HG02943 (cell line): ENCODE measurements around the gene C10orf67.
"Not testable (repeated sequence)": the region's sequence is repeated elsewhere in the genome, so short reads cannot be mapped to it uniquely, and the experiment has no call there.

Experiments used
- ATAC-seq: cut with Tn5 transposase; IDR thresholded peaks from one replicate; pipeline ENCODE4 v1.9.1; 2021; ENCODE audit warnings: mild to moderate bottlenecking, low read depth, moderate library complexity; ENCODE audit not compliant: unreplicated experiment

The C10orf67 gene

GRCh38 chr10:23362879-23363792, 18.5 kb upstream of the C10orf67 start:
- ATAC-seq = peak; percentile 40

GRCh38 chr10:23362069-23362830, 17.7 kb upstream of the C10orf67 start:
- ATAC-seq = peak; percentile 53

- ATAC-seq = no peak
These were observed 17.1 kb upstream of the C10orf67 start for GRCh38 chr10:23361665-23362064.

- ATAC-seq = no peak
These were observed 15.2 kb upstream of the C10orf67 start for GRCh38 chr10:23359692-23360380.

- no peak for ATAC-seq
These were observed 13.8 kb upstream of the C10orf67 start for GRCh38 chr10:23358357-23358756.

GRCh38 chr10:23354630-23355279, 10.2 kb upstream of the C10orf67 start:
- ATAC-seq = no peak

GRCh38 chr10:23351926-23352519, 7.4 kb upstream of the C10orf67 start:
- ATAC-seq = no peak

- ATAC-seq = not testable (repeated sequence)
These were observed 6.1 kb upstream of the C10orf67 start for GRCh38 chr10:23350706-23351105.

GRCh38 chr10:23345861-23346260, 1.3 kb upstream of the C10orf67 start:
- ATAC-seq = no peak

- ATAC-seq = no peak
These were observed 881 bp downstream of the C10orf67 start for GRCh38 chr10:23343591-23344240.

- no peak for ATAC-seq
These were observed 2.2 kb downstream of the C10orf67 start for GRCh38 chr10:23342213-23342884.

GRCh38 chr10:23341004-23341403, 3.6 kb downstream of the C10orf67 start:
- no peak for ATAC-seq

GRCh38 chr10:23340354-23340753, 4.2 kb downstream of the C10orf67 start:
- ATAC-seq = no peak

GRCh38 chr10:23338886-23339285, 5.7 kb downstream of the C10orf67 start:
- ATAC-seq = no peak

GRCh38 chr10:23338155-23338828, 6.3 kb downstream of the C10orf67 start:
- ATAC-seq = no peak

GRCh38 chr10:23337616-23338015, 7.0 kb downstream of the C10orf67 start:
- ATAC-seq = no peak

GRCh38 chr10:23331567-23332301, 12.9 kb downstream of the C10orf67 start:
- no peak for ATAC-seq

- no peak for ATAC-seq
These were observed 13.6 kb downstream of the C10orf67 start for GRCh38 chr10:23330948-23331347.
